GM19395 (cell line): ENCODE results near the gene ERBB4.

Experiments used
- ATAC-seq: cut with Tn5 transposase; IDR thresholded peaks from one replicate; pipeline ENCODE4 v1.9.1; 2021; ENCODE audit warnings: mild to moderate bottlenecking, moderate library complexity; ENCODE audit not compliant: unreplicated experiment

The ERBB4 gene

DNA sequence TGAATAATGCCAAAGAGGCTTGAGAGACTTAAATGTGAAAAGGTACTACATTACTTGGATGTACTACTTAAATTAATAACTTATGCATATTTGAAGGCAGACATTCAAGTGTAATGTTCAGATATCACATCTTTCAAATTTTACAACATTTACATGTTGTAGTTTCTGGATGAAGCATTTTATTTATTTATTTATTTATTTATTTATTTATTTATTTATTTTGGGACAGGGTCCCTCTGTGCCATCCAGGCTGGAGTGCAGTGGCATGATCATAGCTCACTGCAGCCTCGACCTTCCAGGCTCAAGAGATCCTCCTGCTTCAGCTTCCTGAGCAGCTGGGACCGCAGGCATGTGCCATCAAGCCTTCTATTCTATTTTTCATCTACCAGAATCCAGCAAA lies 596.4 kb downstream of the ERBB4 start:
- ATAC-seq: no peak

DNA sequence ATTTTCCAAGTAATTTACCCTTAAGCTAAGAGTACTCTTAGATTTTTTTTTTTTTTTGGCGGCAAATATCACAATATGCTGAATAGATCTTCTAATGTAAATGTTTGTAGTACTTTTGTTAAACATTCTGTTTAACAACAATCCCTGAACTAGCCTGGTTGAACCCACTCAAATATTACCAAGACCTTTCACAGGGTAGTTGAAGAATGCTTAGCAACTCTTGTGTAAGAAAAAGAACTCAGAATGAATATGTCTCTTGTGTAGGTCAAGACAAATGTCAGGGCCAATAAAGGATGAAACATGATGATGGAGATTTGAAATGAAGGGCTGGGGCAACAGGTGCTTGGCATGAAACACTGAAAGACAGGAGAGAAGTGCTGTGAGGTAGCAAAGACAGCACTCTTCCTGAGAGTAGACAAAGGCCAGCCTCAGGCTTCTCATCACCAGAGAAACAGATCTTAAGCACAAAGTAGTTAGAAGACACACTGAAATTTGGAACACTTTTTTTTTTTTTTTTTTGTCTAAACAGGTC lies 597.3 kb downstream of the ERBB4 start:
- no peak for ATAC-seq

DNA sequence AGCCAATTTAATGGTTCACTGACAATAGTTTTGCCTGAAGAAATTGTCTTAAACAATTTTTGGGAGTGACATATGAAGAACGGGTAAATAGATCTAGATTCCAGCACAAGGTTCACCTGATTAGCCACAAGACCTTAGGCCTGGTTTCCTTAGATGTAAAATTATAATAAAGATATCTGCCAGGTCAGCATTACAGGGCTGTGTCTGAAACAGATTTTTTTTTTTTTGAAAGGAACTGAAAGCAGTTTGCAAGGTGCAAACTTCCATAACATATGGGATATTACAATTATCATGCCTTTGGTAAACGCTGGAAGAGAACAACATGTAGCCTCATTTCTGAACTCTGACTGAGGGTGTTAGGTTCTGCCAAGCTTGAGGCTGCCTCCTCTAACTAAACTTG lies 599.4 kb downstream of the ERBB4 start:
- ATAC-seq: no peak

GRCh38 chr2:211934811-211935210 lies 603.8 kb downstream of the ERBB4 start:
- no peak for ATAC-seq

GRCh38 chr2:211931314-211931713 lies 607.3 kb downstream of the ERBB4 start:
- ATAC-seq: no peak

DNA sequence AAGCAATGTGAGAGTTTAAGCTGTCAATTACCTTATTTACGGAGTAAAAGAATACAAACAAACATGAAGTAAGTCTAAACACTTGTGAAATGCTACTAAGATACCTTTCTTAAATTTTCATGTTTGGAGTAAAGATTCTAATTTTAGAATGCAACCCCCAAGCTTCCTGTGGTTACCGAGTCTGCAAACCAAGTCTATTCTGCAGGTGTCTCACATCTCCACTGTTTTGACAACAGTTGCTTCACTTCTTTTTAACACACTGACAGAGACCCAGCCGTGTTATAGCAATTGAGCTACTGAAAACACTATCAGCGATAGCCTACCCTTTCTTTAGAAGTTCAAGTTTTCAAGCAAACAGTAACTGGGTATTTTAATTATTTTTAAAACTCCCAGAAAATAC lies 608.3 kb downstream of the ERBB4 start:
- ATAC-seq: peak; percentile 96

DNA sequence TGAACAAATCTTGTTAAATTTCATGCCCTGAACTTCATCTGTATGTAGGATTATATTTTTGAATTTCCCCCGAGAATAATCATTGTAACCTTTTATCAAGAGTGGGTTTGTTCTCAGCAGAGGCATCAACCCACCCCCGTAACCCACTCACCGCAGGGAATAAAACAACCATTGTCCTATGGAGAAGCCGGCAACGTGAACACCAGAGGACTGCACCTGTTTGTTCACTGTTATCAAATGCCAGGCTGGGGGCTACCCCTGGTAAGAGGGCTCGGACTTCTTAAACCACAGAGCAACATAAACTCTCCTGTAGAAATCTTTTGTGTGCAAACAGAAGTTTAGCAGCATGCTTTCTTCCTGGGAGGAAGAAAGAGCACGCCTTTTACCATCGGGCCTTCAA lies 610.4 kb downstream of the ERBB4 start:
- ATAC-seq: no peak

- no peak for ATAC-seq
Measured at GRCh38 chr2:211923019-211923418, 615.6 kb downstream of the ERBB4 start.

DNA sequence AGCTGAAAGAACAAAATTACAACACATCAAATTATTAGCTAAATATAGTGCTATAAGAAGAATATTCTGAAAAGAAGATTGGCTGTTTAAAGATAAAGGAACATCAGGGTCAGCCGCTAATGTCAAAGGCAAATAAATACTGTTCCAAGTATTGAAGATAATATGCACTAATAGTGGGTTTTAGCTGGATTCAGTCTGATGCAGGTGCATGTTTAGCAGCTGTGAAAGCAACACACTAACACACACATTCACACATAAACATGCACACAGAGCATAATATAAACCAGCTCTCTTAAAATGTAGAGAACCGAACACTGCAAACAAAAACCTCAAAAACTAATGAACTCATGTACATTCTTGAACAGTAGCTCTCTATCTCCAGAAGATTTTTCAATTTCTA lies 634.6 kb downstream of the ERBB4 start:
- no peak for ATAC-seq

- no peak for ATAC-seq
Measured at GRCh38 chr2:211901226-211901846, 637.3 kb downstream of the ERBB4 start.

GRCh38 chr2:211900518-211900917 lies 638.1 kb downstream of the ERBB4 start:
- no peak for ATAC-seq

GRCh38 chr2:211900000-211900399 lies 638.6 kb downstream of the ERBB4 start:
- ATAC-seq: no peak

- no peak for ATAC-seq
Measured at GRCh38 chr2:211898702-211899101, 639.9 kb downstream of the ERBB4 start.

- ATAC-seq: no peak
Measured at GRCh38 chr2:211881449-211881848, 657.2 kb downstream of the ERBB4 start.

DNA sequence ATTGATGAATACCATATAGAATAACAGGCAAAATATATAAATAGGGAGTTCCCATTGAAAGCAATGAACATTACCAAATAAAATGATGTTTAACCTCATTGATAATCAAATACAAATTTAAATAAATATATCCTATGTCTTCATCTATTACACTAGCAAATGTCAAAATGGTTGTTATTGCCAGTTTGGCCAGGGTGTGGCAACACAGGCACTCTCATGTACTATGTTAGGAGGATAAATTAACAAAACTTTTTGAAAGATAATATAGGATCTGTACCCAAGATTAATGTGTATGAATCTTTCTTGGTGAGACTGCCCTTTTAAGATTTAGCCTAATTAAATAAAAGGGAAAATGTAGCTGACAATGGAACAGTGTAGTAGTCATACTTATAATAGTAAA lies 659.3 kb downstream of the ERBB4 start:
- ATAC-seq: no peak

DNA sequence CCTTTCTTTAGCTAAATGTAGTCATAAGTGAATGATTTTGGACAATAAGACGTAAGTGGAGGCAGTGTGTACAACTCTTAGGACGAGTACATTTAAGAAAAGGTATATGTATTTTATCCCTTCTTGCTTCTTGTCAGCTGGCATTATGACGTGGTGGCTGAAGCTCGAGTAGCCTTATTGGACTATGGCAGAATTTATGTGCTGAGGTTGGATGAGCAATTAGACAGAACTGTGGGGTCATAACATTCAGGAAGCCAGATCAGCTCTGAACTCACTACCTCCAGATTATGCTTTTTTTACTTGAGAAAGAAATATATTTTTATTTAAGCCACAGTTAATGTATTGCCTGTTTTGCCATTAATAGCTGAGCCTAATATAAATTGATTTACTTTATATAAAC lies 661.5 kb downstream of the ERBB4 start:
- no peak for ATAC-seq

DNA sequence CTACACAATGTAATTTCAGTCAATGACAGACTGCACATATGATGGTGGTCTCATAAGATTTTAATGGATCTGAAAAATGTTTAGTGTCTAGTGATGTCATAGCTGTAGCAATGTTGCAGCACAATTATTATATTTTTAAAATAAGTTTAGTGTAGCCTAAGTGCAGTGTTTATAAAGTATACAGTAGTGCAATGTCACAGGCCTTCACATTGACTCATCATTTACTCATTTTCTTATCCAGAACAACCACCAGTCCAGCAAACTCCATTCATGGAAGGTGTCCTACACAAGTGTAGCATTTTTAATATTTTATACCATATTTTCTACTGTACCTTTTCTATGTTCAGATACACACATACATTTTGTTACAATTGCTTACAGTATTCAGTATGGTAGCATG lies 663.1 kb downstream of the ERBB4 start:
- ATAC-seq: no peak

DNA sequence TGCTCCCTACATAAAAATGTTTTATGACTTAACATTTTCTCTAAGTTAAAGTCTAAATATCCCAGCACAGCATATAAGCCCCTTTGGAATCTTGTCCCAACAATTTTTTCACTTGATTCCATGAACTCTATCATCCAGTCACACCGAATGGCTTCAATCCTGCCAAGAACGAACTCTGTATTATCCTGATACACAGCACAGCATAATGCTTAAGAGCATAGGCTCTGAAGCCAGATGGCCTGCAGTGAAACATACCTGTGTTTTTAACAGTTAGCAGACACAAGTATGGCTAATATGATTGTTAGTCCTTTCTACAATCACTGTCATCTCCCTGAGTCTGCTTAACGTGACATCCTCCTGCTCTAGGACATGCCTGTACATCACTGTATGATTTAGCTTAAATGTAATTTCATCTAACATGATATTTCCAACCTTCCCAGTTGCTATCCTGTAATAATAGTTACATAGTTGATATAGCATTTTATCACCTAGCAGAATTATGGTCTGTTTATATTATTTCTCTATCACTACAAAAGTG lies 669.5 kb downstream of the ERBB4 start:
- ATAC-seq: no peak

- peak; percentile 96 for ATAC-seq
Measured at GRCh38 chr2:211867845-211868451, 670.7 kb downstream of the ERBB4 start.

GRCh38 chr2:211864328-211864727 lies 674.3 kb downstream of the ERBB4 start:
- ATAC-seq: no peak

- no peak for ATAC-seq
Measured at GRCh38 chr2:211860224-211860623, 678.4 kb downstream of the ERBB4 start.

- ATAC-seq: no peak
Measured at GRCh38 chr2:211854832-211855231, 683.8 kb downstream of the ERBB4 start.
